ENCODE results near the gene ZNF766.
"Not testable (repeated sequence)": the region's sequence is repeated elsewhere in the genome, so short reads cannot be mapped to it uniquely, and the experiment has no call there.

ZNF766 gene

DNA sequence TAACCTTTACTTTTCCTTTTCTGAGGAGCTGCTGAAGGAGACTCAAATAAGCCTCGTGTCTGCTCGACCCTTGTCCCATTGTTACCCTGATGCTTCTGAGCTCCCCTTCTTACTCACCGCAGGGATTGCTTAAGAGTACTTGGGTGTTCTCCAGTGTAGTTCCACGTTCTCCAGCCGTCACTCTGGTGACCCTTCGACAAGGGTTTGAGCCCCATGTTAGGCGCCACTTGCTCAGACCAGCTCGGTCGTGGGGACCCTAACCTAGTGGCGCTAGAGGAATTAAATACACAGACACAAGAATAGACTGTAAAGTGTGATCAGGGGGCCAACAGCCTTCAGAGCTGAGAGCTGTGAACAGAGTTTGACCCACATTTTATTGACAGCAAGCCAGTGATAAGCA is 37.9 kb downstream of the ZNF766 start:
- no peaks in the 10 kb centered on the region for H3K4me1 Mint-ChIP-seq
- H3K36me3 Mint-ChIP-seq, result peaks cover 96% of the 10 kb centered on the region
- no peak for ATAC-seq
- no peak overlapping the region for H3K4me3 Mint-ChIP-seq
- H3K27ac Mint-ChIP-seq, result no peak overlapping the region
- H3K9me3 Mint-ChIP-seq, result peaks cover 22% of the 10 kb centered on the region
- no peaks in the 10 kb centered on the region for H3K27me3 Mint-ChIP-seq

DNA sequence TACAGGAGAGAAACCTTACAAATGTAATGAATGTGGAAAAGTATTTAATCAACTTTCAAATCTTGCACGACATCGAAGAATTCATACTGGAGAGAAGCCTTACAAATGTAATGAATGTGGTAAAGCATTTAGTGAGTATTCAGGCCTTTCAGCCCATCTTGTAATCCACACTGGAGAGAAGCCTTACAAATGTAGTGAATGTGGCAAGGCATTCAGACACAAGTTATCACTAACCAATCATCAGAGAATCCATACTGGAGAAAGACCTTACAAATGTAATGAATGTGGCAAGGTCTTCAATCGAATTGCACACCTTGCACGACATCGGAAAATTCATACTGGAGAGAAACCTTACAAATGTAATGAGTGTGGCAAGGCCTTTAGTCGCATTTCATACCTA is 53.0 kb downstream of the ZNF766 start:
- Mint-ChIP-seq H3K4me3 (no peak overlapping the region), H3K27ac (no peak overlapping the region), H3K9me3 (peaks cover 33% of the 10 kb centered on the region), H3K4me1 (no peaks in the 10 kb centered on the region), H3K36me3 (peaks cover 65% of the 10 kb centered on the region), H3K27me3 (no peaks in the 10 kb centered on the region)
- ATAC-seq, result no peak

DNA sequence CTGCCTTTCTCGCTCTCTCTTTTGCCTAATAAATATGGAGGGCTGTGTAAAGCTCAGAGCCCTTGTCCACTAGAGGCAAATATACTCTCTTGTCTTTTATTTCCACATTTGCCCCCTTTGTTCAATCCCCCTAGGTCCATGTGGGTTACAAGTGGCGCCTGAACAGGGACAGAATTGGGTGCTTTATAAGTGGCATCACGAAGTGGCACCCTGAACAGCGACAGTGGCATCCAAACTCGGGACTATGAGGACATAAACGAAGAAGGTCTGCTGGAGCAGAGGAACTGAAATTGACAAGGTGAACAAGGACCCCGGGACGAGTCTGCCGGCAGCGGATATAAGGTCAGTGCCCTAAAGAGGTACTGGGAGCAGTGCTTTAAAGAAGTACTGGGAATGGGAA is 62.4 kb downstream of the ZNF766 start:
- H3K9me3 Mint-ChIP-seq, result peaks cover 26% of the 10 kb centered on the region
- no peak for ATAC-seq

DNA sequence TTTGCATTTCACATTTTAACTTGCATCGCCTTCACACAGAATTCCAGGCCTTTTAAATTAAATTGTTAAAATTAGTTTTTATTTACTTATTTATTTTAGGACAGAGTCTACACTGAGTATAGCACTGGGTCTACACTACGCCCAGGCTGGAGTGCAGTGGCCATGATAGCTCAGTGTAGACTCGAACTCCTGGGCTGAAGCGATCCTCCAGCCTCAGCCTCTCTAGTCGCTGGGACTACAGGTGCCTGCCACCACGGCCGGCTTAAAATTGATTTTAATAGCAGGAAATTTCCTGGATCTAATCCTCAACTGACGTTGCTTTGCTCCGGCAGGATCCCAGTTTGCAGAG is 66.4 kb downstream of the ZNF766 start:
- Mint-ChIP-seq H3K27ac (peak overlapping the region; percentile 91), H3K4me1 (peaks cover 12% of the 10 kb centered on the region), H3K27me3 (no peaks in the 10 kb centered on the region), H3K9me3 (peaks cover 27% of the 10 kb centered on the region), H3K36me3 (peaks cover 36% of the 10 kb centered on the region), H3K4me3 (peak overlapping the region; percentile 90)
- peak; percentile 52 for ATAC-seq

More for the DNA sequence above, 62.4 kb downstream of the ZNF766 start:
- Mint-ChIP-seq H3K4me3 (no peak overlapping the region), H3K27ac (no peak overlapping the region), H3K27me3 (no peaks in the 10 kb centered on the region), H3K4me1 (peaks cover 3% of the 10 kb centered on the region), H3K36me3 (peaks cover 13% of the 10 kb centered on the region)

- peak; percentile 95 for ATAC-seq
- H3K27ac Mint-ChIP-seq, result peak within 1 kb of the TSS; percentile 91
- no peaks in the 10 kb centered on the region for H3K27me3 Mint-ChIP-seq
- H3K36me3 Mint-ChIP-seq, result peaks cover 36% of the 10 kb centered on the region
- H3K4me3 Mint-ChIP-seq, result peak within 1 kb of the TSS; percentile 90
- H3K4me1 Mint-ChIP-seq, result peaks cover 12% of the 10 kb centered on the region
- H3K9me3 Mint-ChIP-seq, result peaks cover 22% of the 10 kb centered on the region
Measured at GRCh38 chr19:52336117-52336790, 66.9 kb downstream of the ZNF766 start, which contains the start of gene ZNF610. ZNF610 (plus strand) TSS chr19:52336243; CDS start chr19:52349173, 12,930 bp downstream.

DNA sequence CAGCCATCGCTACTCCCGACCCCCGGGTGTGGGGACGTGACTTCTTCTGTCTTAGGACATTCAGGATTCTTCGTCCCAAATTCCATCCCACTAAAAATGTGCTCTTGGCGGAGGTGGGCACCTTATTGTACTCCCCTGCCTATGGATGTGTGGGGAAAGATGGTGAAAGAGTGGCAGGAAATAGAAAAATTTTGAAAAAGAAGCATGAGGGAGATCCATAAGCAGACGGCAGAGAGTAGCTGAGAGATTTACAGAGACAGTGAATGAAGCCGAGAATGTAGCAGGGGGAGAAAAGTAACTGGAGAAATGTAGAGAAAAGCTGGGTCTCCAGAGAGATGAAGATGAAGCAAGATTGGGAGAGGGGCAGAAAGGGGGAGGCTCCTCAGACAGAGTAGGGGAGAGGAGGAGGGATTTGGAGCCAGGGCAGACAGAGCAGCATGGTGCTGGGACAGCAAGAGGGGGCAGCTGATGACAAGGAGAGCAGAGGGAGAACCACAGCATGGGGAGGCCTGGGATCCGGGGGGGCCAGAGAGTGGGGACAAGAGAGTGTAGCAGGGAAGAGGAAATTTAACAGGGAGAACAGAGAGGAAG is 67.5 kb downstream of the ZNF766 start:
- peak overlapping the region; percentile 90 for H3K4me3 Mint-ChIP-seq
- no peaks in the 10 kb centered on the region for H3K27me3 Mint-ChIP-seq
- peaks cover 18% of the 10 kb centered on the region for H3K9me3 Mint-ChIP-seq
- peak overlapping the region; percentile 91 for H3K27ac Mint-ChIP-seq
- H3K4me1 Mint-ChIP-seq, result peaks cover 12% of the 10 kb centered on the region
- H3K36me3 Mint-ChIP-seq, result peaks cover 36% of the 10 kb centered on the region
- peak; percentile 10 for ATAC-seq

DNA sequence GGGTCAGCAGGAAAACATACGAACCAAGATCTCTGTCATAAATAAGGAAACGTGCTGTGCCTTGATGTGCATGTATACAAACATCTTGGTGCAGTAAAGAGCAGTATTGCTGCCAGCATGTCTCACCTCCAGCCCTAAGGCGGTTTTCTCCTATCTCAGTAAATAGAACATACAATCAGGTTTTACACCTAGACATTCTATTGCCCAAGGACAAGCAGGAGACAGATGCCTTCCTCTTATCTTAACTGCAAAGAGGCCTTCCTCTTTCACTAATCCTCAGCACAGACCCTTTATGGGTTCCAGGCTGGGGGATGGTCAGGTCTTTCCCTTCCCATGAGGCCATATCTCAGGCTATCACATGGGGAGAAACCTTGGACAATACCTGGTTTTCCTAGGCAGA is 69.6 kb downstream of the ZNF766 start:
- not testable (repeated sequence) for ATAC-seq

DNA sequence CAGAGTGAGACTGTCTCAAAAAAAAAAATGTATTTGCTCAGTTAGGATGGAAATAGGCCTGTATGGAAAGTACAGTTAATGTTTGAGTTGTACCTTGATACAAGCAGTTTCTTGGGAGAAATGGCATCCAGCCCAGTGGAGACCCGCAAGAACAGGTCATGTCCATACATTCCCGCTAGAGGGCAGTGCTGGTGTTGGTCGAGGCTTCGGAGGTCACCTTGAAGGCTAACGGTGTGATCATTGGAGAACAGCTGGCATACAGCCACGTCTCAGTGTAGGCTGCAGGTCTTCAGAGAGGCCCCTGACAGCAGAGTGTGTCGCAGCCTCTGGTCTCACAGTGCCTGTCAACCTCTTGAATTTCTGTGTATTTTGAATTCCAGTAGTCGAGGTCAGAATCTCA is 74.2 kb downstream of the ZNF766 start:
- no peaks in the 10 kb centered on the region for H3K4me1 Mint-ChIP-seq
- H3K9me3 Mint-ChIP-seq, result peaks cover 15% of the 10 kb centered on the region
- no peak overlapping the region for H3K4me3 Mint-ChIP-seq
- ATAC-seq, result peak; percentile 67
- H3K27me3 Mint-ChIP-seq, result no peaks in the 10 kb centered on the region
- H3K27ac Mint-ChIP-seq, result no peak overlapping the region
- H3K36me3 Mint-ChIP-seq, result peaks cover 25% of the 10 kb centered on the region

More for the DNA sequence above, 69.6 kb downstream of the ZNF766 start:
- Mint-ChIP-seq H3K36me3 (peaks cover 31% of the 10 kb centered on the region), H3K9me3 (peaks cover 17% of the 10 kb centered on the region), H3K4me1 (peaks cover 12% of the 10 kb centered on the region)
- H3K4me3 Mint-ChIP-seq, H3K27ac Mint-ChIP-seq, H3K27me3 Mint-ChIP-seq: not testable (repeated sequence)

GRCh38 chr19:52345162-52345561 is 75.8 kb downstream of the ZNF766 start:
- H3K36me3 Mint-ChIP-seq, result peaks cover 33% of the 10 kb centered on the region
- H3K9me3 Mint-ChIP-seq, result peaks cover 23% of the 10 kb centered on the region
- no peak overlapping the region for H3K27ac Mint-ChIP-seq
- no peak overlapping the region for H3K4me3 Mint-ChIP-seq
- no peak for ATAC-seq
- H3K27me3 Mint-ChIP-seq, result no peaks in the 10 kb centered on the region
- H3K4me1 Mint-ChIP-seq, result no peaks in the 10 kb centered on the region

Data from stimulated activated memory B cell treated with anti-CD40 and anti-IgM and Interleukin-4, amounts not matched to agents 10 μg/mL and 1 μg/mL and 100 μg/mL, for 72 hours (primary cell).